GM23338 (cell line): ENCODE data around the gene FGD4. TPM values are rescaled to one million over a fixed set of nuclear protein-coding genes. Genes with fewer than 3 reads are reported as not detected.
A peak's percentile ranks its signal among the peaks of the same experiment; 100 is the strongest.

Experiments
- ATAC-seq: fragments of 200-7000 bp; cut with Tn5 transposase; 3 replicates; pipeline ENCODE4 v1.9.1; 2020
- DNase-seq: peaks from one replicate; pipeline ENCODE4 v3.0.0-alpha.2; 2015; ENCODE audit warnings: low spot score
- H2AFZ ChIP-seq: fragments of 200-600 bp; sonication (generic); 2 replicates; pipeline ENCODE4 v1.8.0; 2016; ENCODE audit warnings: antibody characterized with exemption, mild to moderate bottlenecking, moderate library complexity
- H3F3A ChIP-seq: fragments of 200-600 bp; sonication (generic); replicated peaks from 2 replicates; pipeline ENCODE4 v1.8.0; 2017; ENCODE audit warnings: antibody characterized with exemption, mixed run types, low read depth
- H3K27ac ChIP-seq: fragments of 200-600 bp; sonication (generic); 2 replicates; pipeline ENCODE4 v1.6.1; 2016; ENCODE audit warnings: low read depth
- H3K27me3 ChIP-seq: fragments of 200-600 bp; sonication (generic); 2 replicates; pipeline ENCODE4 v1.8.0; 2016; ENCODE audit warnings: mild to moderate bottlenecking, mixed run types, moderate library complexity; ENCODE audit not compliant: insufficient read depth
- H3K36me3 ChIP-seq: fragments of 200-600 bp; sonication (generic); 2 replicates; pipeline ENCODE4 v1.8.0; 2016; ENCODE audit warnings: mild to moderate bottlenecking; ENCODE audit not compliant: insufficient read depth
- H3K4me1 ChIP-seq: fragments of 200-600 bp; sonication (generic); 2 replicates; pipeline ENCODE4 v1.8.0; 2016; ENCODE audit warnings: mild to moderate bottlenecking, moderate library complexity; ENCODE audit not compliant: insufficient read depth
- H3K4me2 ChIP-seq: fragments of 200-600 bp; sonication (generic); 2 replicates; pipeline ENCODE4 v1.7.1; 2017; ENCODE audit warnings: mixed run types
- H3K4me3 ChIP-seq: fragments of 200-600 bp; sonication (generic); 2 replicates; pipeline ENCODE4 v1.6.1; 2016; ENCODE audit warnings: mixed run types
- H3K79me2 ChIP-seq: fragments of 200-600 bp; sonication (generic); replicated peaks from 2 replicates; pipeline ENCODE4 v1.8.0; 2017; ENCODE audit warnings: mild to moderate bottlenecking; ENCODE audit not compliant: insufficient read depth
- H3K9me2 ChIP-seq: fragments of 200-600 bp; sonication (generic); 2 replicates; pipeline ENCODE4 v1.8.0; 2017; ENCODE audit not compliant: insufficient read depth
- H4K20me1 ChIP-seq: fragments of 200-600 bp; sonication (generic); replicated peaks from 2 replicates; pipeline ENCODE4 v1.8.0; 2017; ENCODE audit warnings: mild to moderate bottlenecking; ENCODE audit not compliant: insufficient read depth
- H3K27ac Mint-ChIP-seq: 2 replicates; pipeline ENCODE4 v1.8.0; 2020; ENCODE audit warnings: inconsistent platforms, mild to moderate bottlenecking, moderate library complexity, mixed read lengths
- H3K27me3 Mint-ChIP-seq: 3 replicates; pipeline ENCODE4 v1.8.0; 2022; ENCODE audit warnings: low read depth, mild to moderate bottlenecking, moderate library complexity, mixed read lengths, inconsistent platforms; ENCODE audit not compliant: insufficient read depth, poor library complexity
- H3K36me3 Mint-ChIP-seq: 3 replicates; pipeline ENCODE4 v1.8.0; 2021; ENCODE audit warnings: low read depth, mild to moderate bottlenecking, inconsistent platforms, moderate library complexity, mixed read lengths
- H3K4me1 Mint-ChIP-seq: 3 replicates; pipeline ENCODE4 v1.8.0; 2020; ENCODE audit warnings: mild to moderate bottlenecking, inconsistent platforms, mixed read lengths
- H3K4me3 Mint-ChIP-seq: 3 replicates; pipeline ENCODE4 v1.8.0; 2021; ENCODE audit warnings: moderate library complexity, mild to moderate bottlenecking, inconsistent platforms, mixed read lengths
- H3K9me3 Mint-ChIP-seq: 3 replicates; pipeline ENCODE4 v1.8.0; 2020; ENCODE audit warnings: moderate library complexity, mild to moderate bottlenecking, inconsistent platforms, mixed read lengths
- CREB1 ChIP-seq: fragments of 250-450 bp; sonication (Bioruptor Pico); IDR thresholded peaks from 2 replicates; pipeline ENCODE4 v1.5.0; 2020; ENCODE audit warnings: low read depth, mild to moderate bottlenecking, moderate library complexity
- CTCF ChIP-seq, 2 experiments: fragments of 200-600 bp in 1 of 2; sonication (generic) in 1 of 2; conservative IDR thresholded peaks; 2 replicates each; pipeline versions ENCODE4 v1.5.1 to v1.6.1; 2016 to 2017; ENCODE audit warnings: antibody characterized with exemption in 2 of 2, low read depth in 2 of 2, mild to moderate bottlenecking in 2 of 2, moderate library complexity in 1 of 2
- ETS1 ChIP-seq: IDR thresholded peaks from 2 replicates; pipeline ENCODE4 v1.6.1; 2016; ENCODE audit warnings: antibody characterized with exemption
- EZH2 ChIP-seq: fragments of 200-600 bp; sonication (generic); IDR thresholded peaks from one replicate; pipeline ENCODE4 v1.8.0; 2017; ENCODE audit warnings: antibody characterized with exemption, mild to moderate bottlenecking, low read depth; ENCODE audit not compliant: unreplicated experiment
- EZH2phosphoT487 ChIP-seq: fragments of 200-600 bp; sonication (generic); IDR thresholded peaks from one replicate; pipeline ENCODE4 v1.8.1; 2018; ENCODE audit warnings: antibody characterized with exemption; ENCODE audit not compliant: unreplicated experiment
- JUNB ChIP-seq: IDR thresholded peaks from one replicate; pipeline ENCODE4 v1.6.1; 2016; ENCODE audit warnings: antibody characterized with exemption; ENCODE audit not compliant: unreplicated experiment
- NANOG ChIP-seq: IDR thresholded peaks from 2 replicates; pipeline ENCODE4 v1.6.1; 2016; ENCODE audit warnings: antibody characterized with exemption, borderline replicate concordance
- POLR2AphosphoS5 ChIP-seq: IDR thresholded peaks from 2 replicates; pipeline ENCODE4 v1.6.1; 2016; ENCODE audit warnings: antibody characterized with exemption, low read depth
- REST ChIP-seq: IDR thresholded peaks from one replicate; pipeline ENCODE4 v1.6.1; 2018; ENCODE audit warnings: antibody characterized with exemption; ENCODE audit not compliant: unreplicated experiment
- STAT1 ChIP-seq: IDR thresholded peaks from one replicate; pipeline ENCODE4 v1.6.1; 2016; ENCODE audit warnings: antibody characterized with exemption; ENCODE audit not compliant: unreplicated experiment
- ZNF114 ChIP-seq: fragments of 250-450 bp; sonication (Bioruptor Pico); IDR thresholded peaks from 2 replicates; pipeline ENCODE4 v1.5.0; 2020; ENCODE audit warnings: mild to moderate bottlenecking, moderate library complexity
- ZNF331 ChIP-seq: fragments of 250-450 bp; sonication (Bioruptor Pico); IDR thresholded peaks from 2 replicates; pipeline ENCODE4 v1.5.0; 2020; ENCODE audit warnings: low read depth, mild to moderate bottlenecking, moderate library complexity
- ZNF462 ChIP-seq: fragments of 250-450 bp; sonication (Bioruptor Pico); IDR thresholded peaks from 2 replicates; pipeline ENCODE4 v1.5.0; 2020; ENCODE audit warnings: mild to moderate bottlenecking, moderate library complexity
- polyA plus RNA-seq: library from polyadenylated mRNA; unstranded; fragments of >200 nt; fragmentation: Nextera tagmentation; extraction: Ambion mirVana; gene quantifications from 2 replicates; pipeline ENCODE4 v1.2.1, GENCODE V29; 2016
- total RNA-seq: library from RNA; depleted of rRNA; stranded (reverse); fragments of >200 nt; shearing (Covaris generic); gene quantifications from 2 replicates; pipeline ENCODE4 v1.2.3, GENCODE V29; 2014

The FGD4 gene
- total and polyA plus RNA-seq, 2 experiments from 2014 or later: 24.3 to 54.3 TPM

- Histone ChIP-seq H3K27me3 (no peaks in the 10 kb centered on the region), H2AFZ (no peak overlapping the region), H3K79me2 (peaks cover 100% of the 10 kb centered on the region), H4K20me1 (peaks cover 68% of the 10 kb centered on the region), H3K36me3 (peaks cover 5% of the 10 kb centered on the region; the same call in 1 of the 2 replicates), H3K4me3 (0 out of 2 replicates have a peak overlapping the region, but pooled peaks have one; percentile 13), H3K4me1 (peaks cover 38% of the 10 kb centered on the region), H3K4me2 (peak overlapping the region; percentile 61; the same call in 1 of the 2 replicates), H3K27ac (peak overlapping the region; percentile 68; the same call in 1 of the 2 replicates), H3F3A (no peaks in the 10 kb centered on the region), H3K9me2 (no peaks in the 10 kb centered on the region; the same call in 1 of the 2 replicates)
- DNase-seq (no peak), ATAC-seq (peak; percentile 60)
- Mint-ChIP-seq H3K9me3 (peaks cover 13% of the 10 kb centered on the region; the same call in 2 of the 3 replicates), H3K4me1 (peaks cover 47% of the 10 kb centered on the region), H3K4me3 (no peak overlapping the region; the same call in 2 of the 3 replicates), H3K36me3 (peaks cover 47% of the 10 kb centered on the region), H3K27me3 (peaks cover 4% of the 10 kb centered on the region), H3K27ac (peak overlapping the region; percentile 69)
- TF ChIP-seq POLR2AphosphoS5 (no peak), ZNF114 (CRISPR knock-in tag) (no peak), EZH2 (no peak), ETS1 (no peak), NANOG (no peak), CREB1 (CRISPR knock-in tag) (no peak), STAT1 (no peak), JUNB (no peak), REST (no peak), ZNF331 (CRISPR knock-in tag) (no peak), ZNF462 (no peak), EZH2phosphoT487 (no peak), CTCF (conservative IDR thresholded peaks at IDR 0.05; ENCODE audit: low read depth in 2 of 2) (no peak)
Measured at GRCh38 chr12:32419520-32419960, 20.2 kb downstream of the FGD4 start.
